ENCODE results near the gene TOMM7. TPM values are rescaled to one million over a fixed set of nuclear protein-coding genes. Genes with fewer than 3 reads are reported as not detected.

TOMM7 gene
- total and polyA plus RNA-seq, 10 of the 15 experiments (the other 5 are each of a cell fraction or from before 2014, with no cell fraction given), result 151 to 1,497 (median 322) TPM

DNA sequence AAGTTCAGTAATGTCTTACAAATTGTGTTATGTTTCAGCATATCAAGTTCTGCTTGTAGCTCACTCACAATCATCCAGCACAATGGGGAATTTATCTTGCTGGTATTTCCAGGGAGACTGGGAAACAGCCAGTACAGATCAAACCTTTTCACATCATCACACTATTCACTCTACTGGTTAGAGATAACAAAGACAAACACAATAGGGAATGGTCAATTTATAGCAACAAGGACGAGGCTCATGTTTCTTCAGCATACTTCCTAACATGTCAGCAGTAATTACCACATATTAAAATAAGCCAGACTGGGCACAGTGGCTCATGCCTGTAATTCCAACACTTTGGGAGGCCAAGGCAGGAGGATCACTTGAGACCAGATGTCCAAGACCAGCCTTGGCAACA lies 38.3 kb downstream of the TOMM7 start (continued):
- TF ChIP-seq, protein P1, sequence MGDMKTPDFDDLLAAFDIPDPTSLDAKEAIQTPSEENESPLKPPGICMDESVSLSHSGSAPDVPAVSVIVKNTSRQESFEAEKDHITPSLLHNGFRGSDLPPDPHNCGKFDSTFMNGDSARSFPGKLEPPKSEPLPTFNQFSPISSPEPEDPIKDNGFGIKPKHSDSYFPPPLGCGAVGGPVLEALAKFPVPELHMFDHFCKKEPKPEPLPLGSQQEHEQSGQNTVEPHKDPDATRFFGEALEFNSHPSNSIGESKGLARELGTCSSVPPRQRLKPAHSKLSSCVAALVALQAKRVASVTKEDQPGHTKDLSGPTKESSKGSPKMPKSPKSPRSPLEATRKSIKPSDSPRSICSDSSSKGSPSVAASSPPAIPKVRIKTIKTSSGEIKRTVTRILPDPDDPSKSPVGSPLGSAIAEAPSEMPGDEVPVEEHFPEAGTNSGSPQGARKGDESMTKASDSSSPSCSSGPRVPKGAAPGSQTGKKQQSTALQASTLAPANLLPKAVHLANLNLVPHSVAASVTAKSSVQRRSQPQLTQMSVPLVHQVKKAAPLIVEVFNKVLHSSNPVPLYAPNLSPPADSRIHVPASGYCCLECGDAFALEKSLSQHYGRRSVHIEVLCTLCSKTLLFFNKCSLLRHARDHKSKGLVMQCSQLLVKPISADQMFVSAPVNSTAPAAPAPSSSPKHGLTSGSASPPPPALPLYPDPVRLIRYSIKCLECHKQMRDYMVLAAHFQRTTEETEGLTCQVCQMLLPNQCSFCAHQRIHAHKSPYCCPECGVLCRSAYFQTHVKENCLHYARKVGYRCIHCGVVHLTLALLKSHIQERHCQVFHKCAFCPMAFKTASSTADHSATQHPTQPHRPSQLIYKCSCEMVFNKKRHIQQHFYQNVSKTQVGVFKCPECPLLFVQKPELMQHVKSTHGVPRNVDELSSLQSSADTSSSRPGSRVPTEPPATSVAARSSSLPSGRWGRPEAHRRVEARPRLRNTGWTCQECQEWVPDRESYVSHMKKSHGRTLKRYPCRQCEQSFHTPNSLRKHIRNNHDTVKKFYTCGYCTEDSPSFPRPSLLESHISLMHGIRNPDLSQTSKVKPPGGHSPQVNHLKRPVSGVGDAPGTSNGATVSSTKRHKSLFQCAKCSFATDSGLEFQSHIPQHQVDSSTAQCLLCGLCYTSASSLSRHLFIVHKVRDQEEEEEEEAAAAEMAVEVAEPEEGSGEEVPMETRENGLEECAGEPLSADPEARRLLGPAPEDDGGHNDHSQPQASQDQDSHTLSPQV (IDR thresholded peaks at IDR 0.05), result no peak
- TF ChIP-seq, protein P2, sequence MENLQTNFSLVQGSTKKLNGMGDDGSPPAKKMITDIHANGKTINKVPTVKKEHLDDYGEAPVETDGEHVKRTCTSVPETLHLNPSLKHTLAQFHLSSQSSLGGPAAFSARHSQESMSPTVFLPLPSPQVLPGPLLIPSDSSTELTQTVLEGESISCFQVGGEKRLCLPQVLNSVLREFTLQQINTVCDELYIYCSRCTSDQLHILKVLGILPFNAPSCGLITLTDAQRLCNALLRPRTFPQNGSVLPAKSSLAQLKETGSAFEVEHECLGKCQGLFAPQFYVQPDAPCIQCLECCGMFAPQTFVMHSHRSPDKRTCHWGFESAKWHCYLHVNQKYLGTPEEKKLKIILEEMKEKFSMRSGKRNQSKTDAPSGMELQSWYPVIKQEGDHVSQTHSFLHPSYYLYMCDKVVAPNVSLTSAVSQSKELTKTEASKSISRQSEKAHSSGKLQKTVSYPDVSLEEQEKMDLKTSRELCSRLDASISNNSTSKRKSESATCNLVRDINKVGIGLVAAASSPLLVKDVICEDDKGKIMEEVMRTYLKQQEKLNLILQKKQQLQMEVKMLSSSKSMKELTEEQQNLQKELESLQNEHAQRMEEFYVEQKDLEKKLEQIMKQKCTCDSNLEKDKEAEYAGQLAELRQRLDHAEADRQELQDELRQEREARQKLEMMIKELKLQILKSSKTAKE (IDR thresholded peaks at IDR 0.05; ENCODE audit: low read depth, poor library complexity, severe bottlenecking), result no peak
- TF ChIP-seq RB1 (IDR thresholded peaks at IDR 0.05; ENCODE audit: borderline replicate concordance) (no peak), EP300 (IDR thresholded peaks at IDR 0.05; ENCODE audit: borderline replicate concordance in 1 of 2, control insufficient read depth in 1 of 2, low read depth in 2 of 2, low read length in 2 of 2) (no peak), IKZF2 (IDR thresholded peaks at IDR 0.05) (no peak), RAD51 (IDR thresholded peaks at IDR 0.05) (no peak), FOS (IDR thresholded peaks at IDR 0.05; ENCODE audit: borderline replicate concordance, extremely low read depth, insufficient read length) (no peak), MTA2 (IDR thresholded peaks at IDR 0.05; ENCODE audit: low read depth) (no peak), CHD2 (IDR thresholded peaks at IDR 0.05; ENCODE audit: borderline replicate concordance, low read depth, low read length) (no peak)
- TF ChIP-seq, protein P3, sequence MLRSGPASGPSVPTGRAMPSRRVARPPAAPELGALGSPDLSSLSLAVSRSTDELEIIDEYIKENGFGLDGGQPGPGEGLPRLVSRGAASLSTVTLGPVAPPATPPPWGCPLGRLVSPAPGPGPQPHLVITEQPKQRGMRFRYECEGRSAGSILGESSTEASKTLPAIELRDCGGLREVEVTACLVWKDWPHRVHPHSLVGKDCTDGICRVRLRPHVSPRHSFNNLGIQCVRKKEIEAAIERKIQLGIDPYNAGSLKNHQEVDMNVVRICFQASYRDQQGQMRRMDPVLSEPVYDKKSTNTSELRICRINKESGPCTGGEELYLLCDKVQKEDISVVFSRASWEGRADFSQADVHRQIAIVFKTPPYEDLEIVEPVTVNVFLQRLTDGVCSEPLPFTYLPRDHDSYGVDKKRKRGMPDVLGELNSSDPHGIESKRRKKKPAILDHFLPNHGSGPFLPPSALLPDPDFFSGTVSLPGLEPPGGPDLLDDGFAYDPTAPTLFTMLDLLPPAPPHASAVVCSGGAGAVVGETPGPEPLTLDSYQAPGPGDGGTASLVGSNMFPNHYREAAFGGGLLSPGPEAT (IDR thresholded peaks at IDR 0.05; ENCODE audit: low read depth), result no peak
- TF ChIP-seq, protein P4, sequence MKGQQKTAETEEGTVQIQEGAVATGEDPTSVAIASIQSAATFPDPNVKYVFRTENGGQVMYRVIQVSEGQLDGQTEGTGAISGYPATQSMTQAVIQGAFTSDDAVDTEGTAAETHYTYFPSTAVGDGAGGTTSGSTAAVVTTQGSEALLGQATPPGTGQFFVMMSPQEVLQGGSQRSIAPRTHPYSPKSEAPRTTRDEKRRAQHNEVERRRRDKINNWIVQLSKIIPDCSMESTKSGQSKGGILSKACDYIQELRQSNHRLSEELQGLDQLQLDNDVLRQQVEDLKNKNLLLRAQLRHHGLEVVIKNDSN (IDR thresholded peaks at IDR 0.05; ENCODE audit: borderline replicate concordance, extremely low read length, insufficient read depth, low read depth, low read length), result no peak
- TF ChIP-seq, protein P5, sequence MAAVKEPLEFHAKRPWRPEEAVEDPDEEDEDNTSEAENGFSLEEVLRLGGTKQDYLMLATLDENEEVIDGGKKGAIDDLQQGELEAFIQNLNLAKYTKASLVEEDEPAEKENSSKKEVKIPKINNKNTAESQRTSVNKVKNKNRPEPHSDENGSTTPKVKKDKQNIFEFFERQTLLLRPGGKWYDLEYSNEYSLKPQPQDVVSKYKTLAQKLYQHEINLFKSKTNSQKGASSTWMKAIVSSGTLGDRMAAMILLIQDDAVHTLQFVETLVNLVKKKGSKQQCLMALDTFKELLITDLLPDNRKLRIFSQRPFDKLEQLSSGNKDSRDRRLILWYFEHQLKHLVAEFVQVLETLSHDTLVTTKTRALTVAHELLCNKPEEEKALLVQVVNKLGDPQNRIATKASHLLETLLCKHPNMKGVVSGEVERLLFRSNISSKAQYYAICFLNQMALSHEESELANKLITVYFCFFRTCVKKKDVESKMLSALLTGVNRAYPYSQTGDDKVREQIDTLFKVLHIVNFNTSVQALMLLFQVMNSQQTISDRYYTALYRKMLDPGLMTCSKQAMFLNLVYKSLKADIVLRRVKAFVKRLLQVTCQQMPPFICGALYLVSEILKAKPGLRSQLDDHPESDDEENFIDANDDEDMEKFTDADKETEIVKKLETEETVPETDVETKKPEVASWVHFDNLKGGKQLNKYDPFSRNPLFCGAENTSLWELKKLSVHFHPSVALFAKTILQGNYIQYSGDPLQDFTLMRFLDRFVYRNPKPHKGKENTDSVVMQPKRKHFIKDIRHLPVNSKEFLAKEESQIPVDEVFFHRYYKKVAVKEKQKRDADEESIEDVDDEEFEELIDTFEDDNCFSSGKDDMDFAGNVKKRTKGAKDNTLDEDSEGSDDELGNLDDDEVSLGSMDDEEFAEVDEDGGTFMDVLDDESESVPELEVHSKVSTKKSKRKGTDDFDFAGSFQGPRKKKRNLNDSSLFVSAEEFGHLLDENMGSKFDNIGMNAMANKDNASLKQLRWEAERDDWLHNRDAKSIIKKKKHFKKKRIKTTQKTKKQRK (IDR thresholded peaks at IDR 0.05; ENCODE audit: low read depth, low read length), result no peak
